GM18517 (cell line): ENCODE results near the gene LCN15.
"Not testable (repeated sequence)": the region's sequence is repeated elsewhere in the genome, so short reads cannot be mapped to it uniquely, and the experiment has no call there.

Experiments used
- ATAC-seq: cut with Tn5 transposase; IDR thresholded peaks from one replicate; pipeline ENCODE4 v1.9.1; 2021; ENCODE audit warnings: mild to moderate bottlenecking, moderate library complexity; ENCODE audit not compliant: unreplicated experiment

LCN15 gene

DNA sequence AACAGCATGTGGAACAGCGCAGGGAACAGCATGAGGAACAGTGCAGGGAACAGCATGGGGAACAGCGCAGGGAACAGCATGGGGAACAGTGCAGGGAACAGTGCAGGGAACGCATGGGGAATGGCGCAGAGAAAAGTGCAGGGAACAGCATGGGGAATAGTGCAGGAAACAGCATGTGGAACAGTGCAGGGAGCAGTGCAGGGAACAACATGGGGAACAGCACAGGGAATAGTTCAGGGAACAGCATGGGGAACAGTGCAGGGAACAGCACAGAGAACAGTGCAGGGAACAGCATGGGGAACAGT lies 8.2 kb downstream of the LCN15 start:
- ATAC-seq, result no peak

GRCh38 chr9:136755302-136756133 lies 8.8 kb downstream of the LCN15 start:
- ATAC-seq, result not testable (repeated sequence)

GRCh38 chr9:136754626-136755301 lies 9.6 kb downstream of the LCN15 start:
- no peak for ATAC-seq

- ATAC-seq, result no peak
These were observed 10.2 kb downstream of the LCN15 start for GRCh38 chr9:136754059-136754572.

DNA sequence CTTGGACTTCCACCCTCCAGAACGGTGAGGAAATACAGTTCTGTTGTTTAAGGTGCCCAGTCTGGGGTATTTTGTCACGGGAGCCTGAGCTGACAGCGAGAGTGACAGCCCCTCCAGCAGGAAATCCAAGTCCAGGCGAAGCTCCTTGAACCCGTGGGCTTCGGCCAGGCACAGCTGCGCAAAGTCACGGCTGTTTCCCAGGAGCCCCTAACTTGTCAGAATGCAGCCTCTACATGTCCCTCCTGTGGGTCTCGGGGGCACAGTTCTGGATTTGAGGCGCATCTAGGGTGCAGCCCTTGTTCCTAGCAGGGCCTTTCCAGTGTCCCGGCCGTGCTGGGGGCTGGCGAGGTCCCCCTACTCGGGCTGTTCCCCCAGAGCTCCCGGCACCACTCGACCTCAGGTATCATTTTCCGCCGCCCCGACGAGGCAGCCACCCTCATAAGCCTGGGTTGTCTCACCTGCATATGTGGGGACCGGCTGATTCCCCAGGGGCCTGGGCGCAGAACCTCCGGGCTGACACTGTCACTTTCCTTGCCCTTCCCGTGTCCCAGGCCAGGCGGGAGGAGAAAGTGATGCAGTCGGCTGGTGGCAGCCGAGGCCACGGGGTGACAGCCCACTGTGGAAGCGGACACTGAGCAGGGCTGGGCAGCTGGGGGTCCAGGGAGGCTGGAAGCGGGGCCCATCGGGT lies 10.8 kb downstream of the LCN15 start:
- no peak for ATAC-seq

DNA sequence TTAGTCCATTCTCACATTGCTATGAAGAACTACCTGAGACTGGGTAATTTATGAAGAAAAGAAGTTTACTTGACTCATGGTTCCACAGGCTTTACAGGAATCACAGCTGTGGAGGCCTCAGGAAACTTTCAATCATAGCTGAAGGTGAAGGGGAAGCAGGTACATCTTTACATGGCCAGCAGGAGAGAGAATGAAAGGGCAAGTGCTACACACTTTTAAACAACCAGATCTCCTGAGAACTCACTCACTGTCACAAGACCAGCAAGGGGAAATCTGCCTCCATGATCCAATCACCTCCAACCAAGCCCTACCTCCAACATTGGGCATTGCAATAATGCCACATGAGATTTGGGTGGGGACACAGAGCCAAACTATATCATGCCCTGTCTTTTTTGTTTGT lies 12.5 kb downstream of the LCN15 start:
- ATAC-seq, result no peak

DNA sequence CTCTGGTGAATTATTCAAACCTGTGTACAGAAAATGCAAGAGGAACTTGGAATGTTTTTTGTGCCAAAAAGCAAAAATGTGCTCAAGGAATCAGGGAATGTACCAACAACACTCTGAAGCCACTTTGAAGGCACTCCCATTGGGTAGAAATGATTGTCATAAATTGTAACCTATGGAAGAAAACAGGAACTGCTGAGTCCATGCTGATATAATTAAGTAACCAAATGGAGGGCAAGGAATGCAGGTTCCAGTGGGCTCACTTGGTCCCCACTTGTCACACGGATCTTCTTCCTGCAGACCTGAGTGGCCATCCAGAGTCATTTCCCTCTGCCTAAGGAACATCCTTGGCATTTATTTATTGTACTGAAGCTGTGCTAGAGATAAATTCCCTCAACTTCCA lies 13.1 kb downstream of the LCN15 start:
- ATAC-seq, result no peak

GRCh38 chr9:136750526-136750925 lies 13.8 kb downstream of the LCN15 start:
- no peak for ATAC-seq

DNA sequence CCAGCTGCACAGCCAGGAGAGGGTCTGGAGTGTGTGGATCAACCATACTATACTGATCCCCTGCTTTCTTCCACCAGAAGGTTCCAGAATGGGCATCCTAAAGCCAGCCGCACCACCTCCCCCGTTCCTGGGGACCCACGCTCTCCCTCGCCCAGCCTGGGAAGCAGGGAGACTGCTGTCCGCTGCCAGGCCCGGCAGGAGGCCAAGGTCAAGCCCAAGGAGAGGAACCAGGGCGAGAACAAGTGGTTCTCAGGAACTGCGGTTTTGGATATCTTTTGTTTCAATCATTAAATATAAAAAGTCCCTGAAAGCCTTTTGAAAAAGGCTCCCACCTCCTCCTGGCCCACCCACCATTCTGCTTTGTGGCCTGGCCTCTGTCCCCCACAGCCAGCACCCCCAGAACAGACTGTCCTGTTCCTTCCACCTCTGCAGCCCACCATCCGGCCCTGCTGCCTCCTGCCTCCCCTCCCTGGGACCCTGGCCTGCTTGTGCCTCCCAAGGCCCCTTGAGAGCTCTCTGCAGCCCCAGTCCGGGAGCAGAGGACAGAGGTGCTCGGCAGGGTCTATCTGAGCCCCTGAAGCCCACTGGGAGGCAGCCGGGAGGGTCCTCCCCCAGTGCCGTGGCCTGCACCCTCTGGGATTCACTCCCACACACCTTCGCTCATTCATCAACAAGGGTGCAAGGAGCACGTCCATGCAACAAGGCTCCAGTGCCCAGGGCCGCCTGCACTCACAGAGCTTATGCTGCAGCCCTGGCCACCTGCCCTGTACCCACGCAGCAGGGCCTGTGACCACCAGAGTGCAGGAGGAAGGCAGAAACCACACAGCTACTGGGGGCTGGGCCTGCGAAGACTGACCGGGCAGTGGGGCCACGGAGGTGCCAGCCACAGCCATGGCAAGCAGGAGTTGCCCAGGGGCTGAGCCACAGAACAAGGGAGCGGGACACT lies 15.4 kb downstream of the LCN15 start:
- ATAC-seq, result no peak

- no peak for ATAC-seq
These were observed 16.1 kb downstream of the LCN15 start, which contains the start of gene LCN6 for GRCh38 chr9:136748201-136748600. LCN6 (minus strand) TSS chr9:136748525; CDS start chr9:136748483, 42 bp downstream.

GRCh38 chr9:136747161-136748060 lies 16.9 kb downstream of the LCN15 start:
- ATAC-seq, result no peak

GRCh38 chr9:136746621-136747020 lies 17.7 kb downstream of the LCN15 start:
- ATAC-seq, result no peak

GRCh38 chr9:136746155-136746490 lies 18.2 kb downstream of the LCN15 start:
- no peak for ATAC-seq

GRCh38 chr9:136745389-136746154 lies 18.7 kb downstream of the LCN15 start:
- ATAC-seq, result no peak

- no peak for ATAC-seq
These were observed 19.5 kb downstream of the LCN15 start for GRCh38 chr9:136744773-136745172.

- ATAC-seq, result no peak
These were observed 20.6 kb downstream of the LCN15 start for GRCh38 chr9:136743639-136744211.

- ATAC-seq, result no peak
These were observed 21.5 kb downstream of the LCN15 start, which contains the start of gene LCN10 for GRCh38 chr9:136742591-136743391. LCN10 (minus strand) TSS chr9:136742940; CDS start chr9:136742903, 37 bp downstream.
